Measurements from ENCODE around the gene GHDC.

DNA sequence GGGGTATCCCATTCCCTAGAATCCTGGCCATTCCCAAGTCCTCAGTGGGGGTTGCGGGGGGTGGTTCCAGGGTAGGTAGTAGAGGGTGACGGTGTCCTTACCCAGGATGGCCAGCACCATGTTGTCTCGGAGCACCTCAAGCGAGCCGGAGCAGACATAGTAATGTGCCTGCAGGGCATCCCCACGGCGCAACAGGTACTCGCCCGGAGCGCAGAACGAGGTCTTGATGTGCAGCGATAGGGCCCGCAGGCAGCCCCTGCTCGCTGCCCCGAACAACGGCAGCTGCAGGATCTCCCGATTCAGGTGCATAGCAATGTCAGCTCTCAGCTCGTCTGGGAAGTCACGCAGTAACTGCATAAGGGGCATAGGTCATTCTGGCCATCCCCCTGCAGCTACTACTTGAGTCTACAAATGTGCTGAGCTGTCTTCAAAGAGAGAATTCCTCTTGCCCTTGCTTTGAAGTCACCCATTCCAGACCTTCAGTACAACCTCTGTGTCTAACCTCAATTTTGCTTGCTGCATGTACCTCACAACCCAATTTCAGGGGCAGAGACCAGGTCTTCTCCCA lies 28.0 kb downstream of the GHDC start:
- TF ChIP-seq, protein P1, sequence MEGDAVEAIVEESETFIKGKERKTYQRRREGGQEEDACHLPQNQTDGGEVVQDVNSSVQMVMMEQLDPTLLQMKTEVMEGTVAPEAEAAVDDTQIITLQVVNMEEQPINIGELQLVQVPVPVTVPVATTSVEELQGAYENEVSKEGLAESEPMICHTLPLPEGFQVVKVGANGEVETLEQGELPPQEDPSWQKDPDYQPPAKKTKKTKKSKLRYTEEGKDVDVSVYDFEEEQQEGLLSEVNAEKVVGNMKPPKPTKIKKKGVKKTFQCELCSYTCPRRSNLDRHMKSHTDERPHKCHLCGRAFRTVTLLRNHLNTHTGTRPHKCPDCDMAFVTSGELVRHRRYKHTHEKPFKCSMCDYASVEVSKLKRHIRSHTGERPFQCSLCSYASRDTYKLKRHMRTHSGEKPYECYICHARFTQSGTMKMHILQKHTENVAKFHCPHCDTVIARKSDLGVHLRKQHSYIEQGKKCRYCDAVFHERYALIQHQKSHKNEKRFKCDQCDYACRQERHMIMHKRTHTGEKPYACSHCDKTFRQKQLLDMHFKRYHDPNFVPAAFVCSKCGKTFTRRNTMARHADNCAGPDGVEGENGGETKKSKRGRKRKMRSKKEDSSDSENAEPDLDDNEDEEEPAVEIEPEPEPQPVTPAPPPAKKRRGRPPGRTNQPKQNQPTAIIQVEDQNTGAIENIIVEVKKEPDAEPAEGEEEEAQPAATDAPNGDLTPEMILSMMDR (conservative IDR thresholded peaks at IDR 0.05; ENCODE audit: low read depth, low read length): no peak
- no peak for TF ChIP-seq EZH2 (IDR thresholded peaks at IDR 0.05; ENCODE audit: borderline replicate concordance, low read depth, low read length, poor library complexity, severe bottlenecking)
